ENCODE results near the gene LRRC58. TPM values are rescaled to one million over a fixed set of nuclear protein-coding genes. Genes with fewer than 3 reads are reported as not detected.

Gene LRRC58
- total and polyA plus RNA-seq, 2 of the 13 experiments (the other 11 are each of a cell fraction or from before 2014, with no cell fraction given): 9.7 to 17.3 TPM

DNA sequence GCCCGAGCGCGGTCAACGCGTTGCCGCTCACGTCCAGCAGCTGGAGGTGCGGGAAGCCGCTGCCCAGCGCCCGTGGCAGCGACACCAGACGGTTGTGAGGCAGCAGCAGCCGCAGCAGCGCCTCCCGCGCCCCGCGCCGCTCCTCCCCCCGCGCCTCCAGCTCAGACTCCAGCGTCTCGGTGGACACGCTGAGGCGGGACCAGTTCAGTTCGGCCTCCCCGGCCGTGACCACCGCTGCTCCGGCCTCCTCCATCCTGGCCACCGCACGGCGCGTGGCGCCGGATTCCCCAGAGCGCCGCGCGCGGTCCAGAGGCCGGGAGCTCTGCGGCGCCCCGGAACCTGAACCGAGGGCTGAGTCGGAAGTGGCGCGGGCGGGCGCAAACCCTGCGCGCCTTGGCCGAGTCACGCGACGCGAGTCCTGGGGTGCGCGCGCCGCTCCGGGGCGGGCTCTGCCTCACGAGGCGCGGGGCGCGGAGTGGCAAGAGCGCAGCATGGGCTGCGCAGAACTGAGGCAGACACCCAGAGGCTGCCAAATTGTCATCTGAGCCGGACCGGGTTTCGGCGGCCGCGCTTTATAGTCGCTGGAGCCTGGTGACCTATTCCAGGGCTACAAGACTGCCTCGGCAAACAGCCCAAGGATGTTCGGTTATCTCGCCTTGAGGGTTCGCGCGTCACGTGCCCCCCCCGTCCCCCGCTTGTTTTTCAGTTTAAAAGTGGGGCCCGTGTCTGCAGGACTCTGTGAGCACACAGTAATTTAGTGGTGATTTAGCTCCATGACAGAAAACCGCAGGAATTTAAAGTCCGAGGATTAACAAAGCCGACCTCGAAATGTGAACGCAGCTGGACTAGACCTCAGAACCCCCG lies at the start of gene LRRC58 (continued):
- TF ChIP-seq, protein P1, sequence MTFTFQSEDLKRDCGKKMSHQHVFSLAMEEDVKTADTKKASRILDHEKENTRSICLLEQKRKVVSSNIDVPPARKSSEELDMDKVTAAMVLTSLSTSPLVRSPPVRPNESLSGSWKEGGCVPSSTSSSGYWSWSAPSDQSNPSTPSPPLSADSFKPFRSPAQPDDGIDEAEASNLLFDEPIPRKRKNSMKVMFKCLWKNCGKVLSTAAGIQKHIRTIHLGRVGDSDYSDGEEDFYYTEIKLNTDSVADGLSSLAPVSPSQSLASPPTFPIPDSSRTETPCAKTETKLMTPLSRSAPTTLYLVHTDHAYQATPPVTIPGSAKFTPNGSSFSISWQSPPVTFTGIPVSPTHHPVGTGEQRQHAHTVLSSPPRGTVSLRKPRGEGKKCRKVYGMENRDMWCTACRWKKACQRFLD (CRISPR knock-in tag; IDR thresholded peaks at IDR 0.05; ENCODE audit: borderline replicate concordance): peak; percentile 84; the same call in 1 of the 2 replicates
- TF ChIP-seq POGK (CRISPR knock-in tag; conservative IDR thresholded peaks at IDR 0.05) (peak; percentile 86), ATF7-NPFF (CRISPR knock-in tag; IDR thresholded peaks at IDR 0.05; ENCODE audit: low read depth) (peak; percentile 94), ZNF337 (CRISPR knock-in tag; IDR thresholded peaks at IDR 0.05; ENCODE audit: borderline replicate concordance, low read depth) (peak; percentile 52; the same call in 1 of the 2 replicates), SOX6 (IDR thresholded peaks at IDR 0.05) (no peak), SOX6 (CRISPR knock-in tag; IDR thresholded peaks at IDR 0.05) (peak; percentile 13; the same call in 1 of the 2 replicates), NR1H2 (CRISPR knock-in tag; IDR thresholded peaks at IDR 0.05; ENCODE audit: borderline replicate concordance, low read depth) (no peak; the same call in 1 of the 2 replicates), REXO4 (CRISPR knock-in tag; IDR thresholded peaks at IDR 0.05; ENCODE audit: borderline replicate concordance) (peak; percentile 67; the same call in 1 of the 2 replicates), AHR (CRISPR knock-in tag; IDR thresholded peaks at IDR 0.05) (0 out of 2 replicates have a peak, but pooled peaks have one; percentile 36), TCF7L2 (IDR thresholded peaks at IDR 0.05; ENCODE audit: low read depth, low read length) (no peak), YEATS4 (CRISPR knock-in tag; IDR thresholded peaks at IDR 0.05; ENCODE audit: borderline replicate concordance) (peak; percentile 98), CENPBD1 (CRISPR knock-in tag; IDR thresholded peaks at IDR 0.05; ENCODE audit: borderline replicate concordance, low read depth) (peak; percentile 68; the same call in 1 of the 2 replicates), KLF6 (CRISPR knock-in tag; IDR thresholded peaks at IDR 0.05) (peak; percentile 91; the same call in 1 of the 2 replicates), ZNF720 (CRISPR knock-in tag; IDR thresholded peaks at IDR 0.05) (no peak), ZNF451 (CRISPR knock-in tag; IDR thresholded peaks at IDR 0.05) (peak; percentile 79), XRCC5 (optimal IDR thresholded peaks at IDR 0.05; ENCODE audit: low read length) (peak; percentile 63), ZNF30 (CRISPR knock-in tag; IDR thresholded peaks at IDR 0.05) (peak; percentile 78; the same call in 1 of the 2 replicates), ZFP90 (CRISPR knock-in tag; IDR thresholded peaks at IDR 0.05; ENCODE audit: borderline replicate concordance) (peak; percentile 93; the same call in 1 of the 2 replicates), MEF2D (CRISPR knock-in tag; IDR thresholded peaks at IDR 0.05) (peak; percentile 55; the same call in 1 of the 2 replicates), MZF1 (CRISPR knock-in tag; IDR thresholded peaks at IDR 0.05; ENCODE audit: borderline replicate concordance) (no peak), ZNF577 (CRISPR knock-in tag; IDR thresholded peaks at IDR 0.05; ENCODE audit: borderline replicate concordance, low read depth) (0 out of 2 replicates have a peak, but pooled peaks have one; percentile 48), ZNF883 (CRISPR knock-in tag; IDR thresholded peaks at IDR 0.05; ENCODE audit: not compliant biosample characterization) (no peak), ZNF619 (CRISPR knock-in tag; IDR thresholded peaks at IDR 0.05) (peak; percentile 76; the same call in 1 of the 2 replicates), ESRRA (CRISPR knock-in tag; IDR thresholded peaks at IDR 0.05; ENCODE audit: low read depth) (no peak)
- TF ChIP-seq, protein P2, sequence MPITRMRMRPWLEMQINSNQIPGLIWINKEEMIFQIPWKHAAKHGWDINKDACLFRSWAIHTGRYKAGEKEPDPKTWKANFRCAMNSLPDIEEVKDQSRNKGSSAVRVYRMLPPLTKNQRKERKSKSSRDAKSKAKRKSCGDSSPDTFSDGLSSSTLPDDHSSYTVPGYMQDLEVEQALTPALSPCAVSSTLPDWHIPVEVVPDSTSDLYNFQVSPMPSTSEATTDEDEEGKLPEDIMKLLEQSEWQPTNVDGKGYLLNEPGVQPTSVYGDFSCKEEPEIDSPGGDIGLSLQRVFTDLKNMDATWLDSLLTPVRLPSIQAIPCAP (CRISPR knock-in tag; IDR thresholded peaks at IDR 0.05; ENCODE audit: low read depth): no peak; the same call in 1 of the 2 replicates

All from HepG2 (cell line).